Caco-2 (cell line): ENCODE results near the gene TNRC6A. TPM values are rescaled to one million over a fixed set of nuclear protein-coding genes. Genes with fewer than 3 reads are reported as not detected.

ENCODE experiments used
- Bru-seq: library from RNA; stranded (reverse); fragments of 400-500 nt; gene quantifications from one replicate; lab custom pipeline; 2021; lab: Mats Ljungman, UMichigan
- BruChase-seq, 2 experiments: library from RNA; stranded (reverse); fragments of 400-500 nt; gene quantifications; one replicate each; lab custom pipeline; 2021; lab: Mats Ljungman, UMichigan
- BruUV-seq: library from RNA; stranded (reverse); fragments of 400-500 nt; replicated peaks from 2 replicates; lab custom pipeline; 2021; lab: Mats Ljungman, UMichigan
- CTCF ChIA-PET: fragments of 300-600 bp; sonication (Branson Sonifier 250); formaldehyde crosslinking; loops from one replicate; lab custom pipeline; 2022; ENCODE audit warnings: antibody characterized with exemption; lab: Charles Lee
- POLR2A ChIA-PET: fragments of 300-600 bp; sonication (Branson Sonifier 250); formaldehyde crosslinking; loops from one replicate; lab custom pipeline; 2022; ENCODE audit warnings: antibody characterized with exemption; lab: Charles Lee
- DNase-seq, 2 experiments: peaks; one replicate each; pipeline versions ENCODE4 v3.0.0 to v3.0.0-alpha.2; 2020 to 2022
- H3K27me3 ChIP-seq: replicated peaks from 2 replicates; pipeline ENCODE4 v1.6.0; 2011; ENCODE audit warnings: low read length; ENCODE audit not compliant: control insufficient read depth, insufficient read depth
- H3K36me3 ChIP-seq: 2 replicates; pipeline ENCODE4 v1.5.1; 2011; ENCODE audit warnings: low read length; ENCODE audit not compliant: control insufficient read depth, insufficient read depth
- H3K4me1 ChIP-seq: fragments of 250-450 bp; sonication (Bioruptor Pico); 2 replicates; pipeline ENCODE4 v1.5.1; 2020; ENCODE audit warnings: mild to moderate bottlenecking
- H3K4me3 ChIP-seq: 2 replicates; pipeline ENCODE4 v1.5.1; 2011; ENCODE audit warnings: low read depth, mild to moderate bottlenecking, control low read depth, low read length
- H3K9me3 ChIP-seq: fragments of 250-450 bp; sonication (Bioruptor Pico); 2 replicates; pipeline ENCODE4 v1.5.1; 2020; ENCODE audit warnings: mild to moderate bottlenecking, moderate library complexity
- H3K27ac Mint-ChIP-seq: one replicate; pipeline ENCODE4 v1.8.0; 2022; ENCODE audit warnings: mixed read lengths; ENCODE audit not compliant: unreplicated experiment
- H3K27me3 Mint-ChIP-seq: one replicate; pipeline ENCODE4 v1.8.0; 2022; ENCODE audit warnings: mixed read lengths; ENCODE audit not compliant: insufficient read depth, unreplicated experiment
- H3K36me3 Mint-ChIP-seq: one replicate; pipeline ENCODE4 v1.8.0; 2022; ENCODE audit warnings: mild to moderate bottlenecking, mixed read lengths; ENCODE audit not compliant: insufficient read depth, unreplicated experiment
- H3K4me1 Mint-ChIP-seq: one replicate; pipeline ENCODE4 v1.8.0; 2022; ENCODE audit warnings: low read depth, mixed read lengths; ENCODE audit not compliant: unreplicated experiment
- H3K4me3 Mint-ChIP-seq: one replicate; pipeline ENCODE4 v1.8.0; 2022; ENCODE audit warnings: mild to moderate bottlenecking, moderate library complexity, mixed read lengths; ENCODE audit not compliant: unreplicated experiment
- H3K9me3 Mint-ChIP-seq: one replicate; pipeline ENCODE4 v1.8.0; 2022; ENCODE audit warnings: mixed read lengths; ENCODE audit not compliant: unreplicated experiment
- intact Hi-C: fragments of 100-400 bp; cut with micrococcal nuclease; formaldehyde crosslinking; loops from one replicate; pipeline ENCODE4 v1.10.0; 2022; ENCODE audit not compliant: unreplicated experiment
- long read RNA-seq: library from polyadenylated mRNA; stranded (forward); transcript quantifications from one replicate; pipeline ENCODE4 v2.0.0, GENCODE V29; 2022
- total RNA-seq: library from RNA; stranded (reverse); gene quantifications from 2 replicates; pipeline ENCODE4 v1.2.3, GENCODE V29; 2022
- TF ChIP-seq, protein P1 (sequence below), 2 experiments: fragments of 200-600 bp in 1 of 2; IDR thresholded peaks; 1 replicate in 1 of 2; 2 replicates in 1 of 2; pipeline versions ENCODE4 v1.5.1 to v1.8.0; 2011 to 2022; ENCODE audit warnings: antibody characterized with exemption in 1 of 2, control low read depth in 1 of 2, inconsistent platforms in 1 of 2, low read depth in 1 of 2, low read length in 1 of 2, mild to moderate bottlenecking in 1 of 2, moderate library complexity in 1 of 2; ENCODE audit not compliant: insufficient read depth in 1 of 2, severe bottlenecking in 1 of 2, unreplicated experiment in 1 of 2

Gene TNRC6A
- total RNA-seq: 39.3 and 43.7 TPM in 2 replicates
- Bru-seq, nascent RNA: percentile 93 among the genes with signal in this experiment
- percentile 93 among the genes with signal in this experiment for BruChase-seq, experiment 1, labeled RNA remaining after a 2-hour chase
- BruChase-seq, experiment 2, labeled RNA remaining after a 6-hour chase: percentile 86 among the genes with signal in this experiment
- long read RNA-seq, partial matches to known transcripts: 1 of 6 reads
- long read RNA-seq, other reads (novel, unspliced or antisense): 3 of 6 reads

- intact Hi-C loops: no loop called here
- CTCF ChIA-PET: interaction anchor here (0.7 kb wide), 1 partner anchor 379 kb away, joined by 5 read pairs; no protein-coding TSS in a partner anchor
- POLR2A ChIA-PET: interaction anchor here (0.6 kb wide), 1 partner anchor 39 kb away, joined by 4 read pairs; no protein-coding TSS in a partner anchor
- H3K4me3 Mint-ChIP-seq: peak within 1 kb of the TSS; percentile 84
- no peaks in the 10 kb centered on the region for H3K27me3 Mint-ChIP-seq
- Histone ChIP-seq H3K27me3 (no peaks in the 10 kb centered on the region), H3K4me3 (peak within 1 kb of the TSS; percentile 66), H3K36me3 (0 out of 2 replicates have a peak, but pooled peaks cover 2% of the 10 kb centered on the region), H3K9me3 (no peaks in the 10 kb centered on the region), H3K4me1 (peaks cover 12% of the 10 kb centered on the region)
- H3K36me3 Mint-ChIP-seq: peaks cover 31% of the 10 kb centered on the region
- TF ChIP-seq, protein P1, sequence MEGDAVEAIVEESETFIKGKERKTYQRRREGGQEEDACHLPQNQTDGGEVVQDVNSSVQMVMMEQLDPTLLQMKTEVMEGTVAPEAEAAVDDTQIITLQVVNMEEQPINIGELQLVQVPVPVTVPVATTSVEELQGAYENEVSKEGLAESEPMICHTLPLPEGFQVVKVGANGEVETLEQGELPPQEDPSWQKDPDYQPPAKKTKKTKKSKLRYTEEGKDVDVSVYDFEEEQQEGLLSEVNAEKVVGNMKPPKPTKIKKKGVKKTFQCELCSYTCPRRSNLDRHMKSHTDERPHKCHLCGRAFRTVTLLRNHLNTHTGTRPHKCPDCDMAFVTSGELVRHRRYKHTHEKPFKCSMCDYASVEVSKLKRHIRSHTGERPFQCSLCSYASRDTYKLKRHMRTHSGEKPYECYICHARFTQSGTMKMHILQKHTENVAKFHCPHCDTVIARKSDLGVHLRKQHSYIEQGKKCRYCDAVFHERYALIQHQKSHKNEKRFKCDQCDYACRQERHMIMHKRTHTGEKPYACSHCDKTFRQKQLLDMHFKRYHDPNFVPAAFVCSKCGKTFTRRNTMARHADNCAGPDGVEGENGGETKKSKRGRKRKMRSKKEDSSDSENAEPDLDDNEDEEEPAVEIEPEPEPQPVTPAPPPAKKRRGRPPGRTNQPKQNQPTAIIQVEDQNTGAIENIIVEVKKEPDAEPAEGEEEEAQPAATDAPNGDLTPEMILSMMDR (IDR thresholded peaks at IDR 0.05; ENCODE audit: insufficient read depth in 1 of 2, low read depth in 1 of 2, low read length in 1 of 2, severe bottlenecking in 1 of 2, unreplicated experiment in 1 of 2): no peak
- H3K27ac Mint-ChIP-seq: peak within 1 kb of the TSS; percentile 86
- no TSS peak for BruUV-seq
- DNase-seq: peak; percentile 89 to 92
- H3K9me3 Mint-ChIP-seq: no peaks in the 10 kb centered on the region
- peaks cover 20% of the 10 kb centered on the region for H3K4me1 Mint-ChIP-seq
Measured at GRCh38 chr16:24729243-24729950, at the start of gene TNRC6A. TSS of gene TNRC6A (plus strand) at chr16:24729651. CDS start at chr16:24729842, 191 bp downstream.

DNA sequence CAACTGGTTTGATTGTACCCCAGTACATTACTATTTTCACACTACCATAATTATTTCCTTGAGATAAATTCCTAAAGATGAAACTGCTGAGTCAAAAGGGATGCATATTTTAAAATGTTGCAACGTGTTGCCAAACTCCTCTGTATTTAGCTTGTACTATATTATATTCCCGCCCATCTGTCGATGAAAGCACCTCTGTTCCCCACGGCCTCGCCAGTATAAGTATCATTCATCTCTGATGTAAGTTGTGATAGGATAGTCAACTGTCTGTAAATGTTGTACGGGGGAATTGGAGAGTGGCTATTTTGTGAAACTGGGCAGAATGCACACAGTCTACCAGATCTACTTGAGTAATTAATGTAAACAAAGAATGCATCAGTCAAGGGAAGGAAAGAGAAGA is 47.7 kb upstream of the TNRC6A start:
- H3K4me3 Mint-ChIP-seq: no peak overlapping the region
- H3K27ac Mint-ChIP-seq: no peak overlapping the region
- TF ChIP-seq, protein P1 (IDR thresholded peaks at IDR 0.05; ENCODE audit: insufficient read depth in 1 of 2, low read depth in 1 of 2, low read length in 1 of 2, severe bottlenecking in 1 of 2, unreplicated experiment in 1 of 2): no peak
- H3K4me3 ChIP-seq: no peak overlapping the region
- no peaks in the 10 kb centered on the region for H3K9me3 ChIP-seq
- no TSS peak for BruUV-seq
- H3K27me3 Mint-ChIP-seq: peaks cover under 1% of the 10 kb centered on the region
- no peaks in the 10 kb centered on the region for H3K9me3 Mint-ChIP-seq
- H3K27me3 ChIP-seq: no peaks in the 10 kb centered on the region
- ChIA-PET POLR2A (no interaction called here), CTCF (no interaction called here)
- H3K4me1 ChIP-seq: peaks cover 9% of the 10 kb centered on the region; the same call in 1 of the 2 replicates
- intact Hi-C loops: loop anchor here (10.0 kb wide), 1 partner anchor 87 kb away; no protein-coding TSS in a partner anchor
- no peaks in the 10 kb centered on the region for H3K36me3 ChIP-seq
- no peaks in the 10 kb centered on the region for H3K36me3 Mint-ChIP-seq
- no peak for DNase-seq
- H3K4me1 Mint-ChIP-seq: peaks cover 10% of the 10 kb centered on the region

DNA sequence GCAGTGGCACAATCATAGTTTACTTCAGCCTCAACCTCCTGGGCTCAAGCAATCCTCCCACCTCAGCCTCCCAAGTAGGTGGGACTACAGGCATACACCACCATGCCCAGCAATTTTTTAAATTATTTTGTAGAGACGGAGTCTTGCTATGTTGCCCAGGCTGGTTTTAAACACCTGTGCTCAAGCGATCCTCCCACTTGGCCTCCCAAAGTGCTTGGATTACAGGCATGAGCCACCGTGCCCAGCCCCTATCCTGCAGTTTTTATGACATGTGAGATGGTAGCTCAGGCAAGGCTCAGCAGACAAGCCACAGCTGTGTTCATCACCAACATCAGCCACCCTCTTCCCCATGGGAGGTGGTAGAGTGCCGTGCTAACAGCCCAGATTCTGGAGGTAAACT is 46.2 kb upstream of the TNRC6A start:
- Mint-ChIP-seq H3K27me3 (no peaks in the 10 kb centered on the region), H3K4me1 (peaks cover 10% of the 10 kb centered on the region), H3K36me3 (no peaks in the 10 kb centered on the region), H3K27ac (no peak overlapping the region), H3K4me3 (no peak overlapping the region), H3K9me3 (peaks cover 10% of the 10 kb centered on the region)
- CTCF ChIA-PET: interaction anchor here (0.5 kb wide), 1 partner anchor 226 kb away, joined by 4 read pairs; no protein-coding TSS in a partner anchor
- H3K9me3 ChIP-seq: no peaks in the 10 kb centered on the region
- POLR2A ChIA-PET: no interaction called here
- H3K4me3 ChIP-seq: no peak overlapping the region
- peaks cover 9% of the 10 kb centered on the region; the same call in 1 of the 2 replicates for H3K4me1 ChIP-seq
- no peak for DNase-seq
- BruUV-seq: no TSS peak
- H3K27me3 ChIP-seq: no peaks in the 10 kb centered on the region
- TF ChIP-seq, protein P1 (IDR thresholded peaks at IDR 0.05; ENCODE audit: insufficient read depth in 1 of 2, low read depth in 1 of 2, low read length in 1 of 2, severe bottlenecking in 1 of 2, unreplicated experiment in 1 of 2): no peak
- intact Hi-C loops: loop anchor here (10.0 kb wide), 1 partner anchor 88 kb away; no protein-coding TSS in a partner anchor
- no peaks in the 10 kb centered on the region for H3K36me3 ChIP-seq
